Esophagus mucosa (tissue), 1 donor: ENCODE data around the gene POLK. TPM values are rescaled to one million over a fixed set of nuclear protein-coding genes. Genes with fewer than 3 reads are reported as not detected.
"Not testable (repeated sequence)": the region's sequence is repeated elsewhere in the genome, so short reads cannot be mapped to it uniquely, and the experiment has no call there.

Experiments
- ATAC-seq: fragments of 200-7000 bp; cut with Tn5 transposase; one replicate; pipeline ENCODE4 v1.9.1; 2020
- total RNA-seq: library from RNA; stranded (reverse); gene quantifications from one replicate; pipeline ENCODE4 v1.2.4, GENCODE V29; 2023
- donor health status: DM: yes; HTN: yes; CAD: no.

The POLK gene
- total RNA-seq, 1 donor from 2014 or later, result 11.2 TPM

- no peak for ATAC-seq
These were observed 39.8 kb downstream of the POLK start for GRCh38 chr5:75551471-75551870.

- ATAC-seq, result no peak
These were observed 41.1 kb downstream of the POLK start for GRCh38 chr5:75552764-75553163.

GRCh38 chr5:75553358-75553757 lies 41.7 kb downstream of the POLK start:
- no peak for ATAC-seq

- no peak for ATAC-seq
These were observed 46.5 kb downstream of the POLK start for GRCh38 chr5:75558221-75558620.

- peak; percentile 38 for ATAC-seq
These were observed 47.4 kb downstream of the POLK start for GRCh38 chr5:75558981-75559632.

- ATAC-seq, result not testable (repeated sequence)
These were observed 49.0 kb downstream of the POLK start for GRCh38 chr5:75560655-75561054.

GRCh38 chr5:75565991-75566709 lies 54.5 kb downstream of the POLK start:
- ATAC-seq, result peak; percentile 61

GRCh38 chr5:75566710-75567309 lies 55.1 kb downstream of the POLK start:
- ATAC-seq, result peak; percentile 95

- ATAC-seq, result no peak
These were observed 56.0 kb downstream of the POLK start for GRCh38 chr5:75567710-75568109.

- ATAC-seq, result no peak
These were observed 56.5 kb downstream of the POLK start for GRCh38 chr5:75568202-75568601.

GRCh38 chr5:75571547-75571946 lies 59.9 kb downstream of the POLK start:
- no peak for ATAC-seq

- no peak for ATAC-seq
These were observed 63.1 kb downstream of the POLK start for GRCh38 chr5:75574791-75575190.

GRCh38 chr5:75578280-75578679 lies 66.6 kb downstream of the POLK start:
- ATAC-seq, result not testable (repeated sequence)

GRCh38 chr5:75584641-75585040 lies 73.0 kb downstream of the POLK start:
- ATAC-seq, result no peak

GRCh38 chr5:75588666-75589065 lies 77.0 kb downstream of the POLK start:
- ATAC-seq, result no peak

- no peak for ATAC-seq
These were observed 88.8 kb downstream of the POLK start for GRCh38 chr5:75600535-75600934.

GRCh38 chr5:75601567-75601966 lies 89.9 kb downstream of the POLK start:
- no peak for ATAC-seq

- peak; percentile 84 for ATAC-seq
These were observed 90.3 kb downstream of the POLK start for GRCh38 chr5:75601996-75602395.

GRCh38 chr5:75603371-75603770 lies 91.7 kb downstream of the POLK start:
- ATAC-seq, result peak; percentile 24

- no peak for ATAC-seq
These were observed 92.1 kb downstream of the POLK start for GRCh38 chr5:75603821-75604220.

GRCh38 chr5:75607341-75607740 lies 95.7 kb downstream of the POLK start:
- not testable (repeated sequence) for ATAC-seq

GRCh38 chr5:75608870-75609269 lies 97.2 kb downstream of the POLK start:
- no peak for ATAC-seq

- ATAC-seq, result no peak
These were observed 98.5 kb downstream of the POLK start for GRCh38 chr5:75610201-75610600.

- ATAC-seq, result not testable (repeated sequence)
These were observed 99.2 kb downstream of the POLK start for GRCh38 chr5:75610859-75611310.
